H1 (cell line): ENCODE measurements around the gene XAB2. TPM values are rescaled to one million over a fixed set of nuclear protein-coding genes. Genes with fewer than 3 reads are reported as not detected.

ENCODE experiments used
- BRCA1 ChIP-seq: IDR thresholded peaks from 2 replicates; pipeline ENCODE4 v1.6.1; 2012; ENCODE audit warnings: low read depth, low read length, improper control_type of control experiment
- CHD1 ChIP-seq: IDR thresholded peaks from 2 replicates; pipeline ENCODE4 v1.6.1; 2012; ENCODE audit warnings: low read depth, low read length, improper control_type of control experiment
- GABPA ChIP-seq: IDR thresholded peaks from 2 replicates; pipeline ENCODE4 v1.6.1; 2011; ENCODE audit warnings: mild to moderate bottlenecking, low read length, moderate library complexity, borderline replicate concordance; ENCODE audit not compliant: insufficient read depth
- MAFK ChIP-seq: IDR thresholded peaks from 2 replicates; pipeline ENCODE4 v1.6.1; 2012; ENCODE audit warnings: low read depth, mild to moderate bottlenecking, improper control_type of control experiment, low read length
- RBBP5 ChIP-seq: IDR thresholded peaks from 2 replicates; pipeline ENCODE4 v1.7.1; 2012; ENCODE audit warnings: low read depth, mild to moderate bottlenecking, inconsistent platforms, low read length, moderate library complexity, borderline replicate concordance
- SIN3A ChIP-seq, 2 experiments: IDR thresholded peaks in 1 of 2; conservative IDR thresholded peaks in 1 of 2; 2 replicates each; pipeline ENCODE4 v1.6.1; 2011 to 2012; ENCODE audit warnings: low read length in 2 of 2, improper control_type of control experiment in 1 of 2, low read depth in 1 of 2, mild to moderate bottlenecking in 1 of 2
- polyA plus RNA-seq, 7 experiments: library from polyadenylated mRNA; depleted of rRNA in 3 of 7; stranded (reverse) in 5 of 7; unstranded in 2 of 7; fragments of >200 nt in 5 of 7; fragments of 200-250 nt in 2 of 7; gene quantifications; 1 replicate in 5 of 7; 2 replicates in 1 of 7; 4 replicates in 1 of 7; pipeline versions ENCODE4 v1.2.1 to v1.2.3, GENCODE V29; 2011 to 2013; ENCODE audit warnings: missing spikeins in 2 of 7, mixed read lengths in 2 of 7
- total RNA-seq: library from RNA; stranded (reverse); fragmentation: NEBNext Ultra II Directional; extraction: Animal tissue kit (Norgen Biotek cat#: 25700); gene quantifications from 2 replicates; pipeline ENCODE4 v1.2.1, GENCODE V29; 2021

Gene XAB2
- total and polyA plus RNA-seq, 2 of the 8 experiments (the other 6 are each of a cell fraction or from before 2014, with no cell fraction given): 48.2 to 49.4 TPM

DNA sequence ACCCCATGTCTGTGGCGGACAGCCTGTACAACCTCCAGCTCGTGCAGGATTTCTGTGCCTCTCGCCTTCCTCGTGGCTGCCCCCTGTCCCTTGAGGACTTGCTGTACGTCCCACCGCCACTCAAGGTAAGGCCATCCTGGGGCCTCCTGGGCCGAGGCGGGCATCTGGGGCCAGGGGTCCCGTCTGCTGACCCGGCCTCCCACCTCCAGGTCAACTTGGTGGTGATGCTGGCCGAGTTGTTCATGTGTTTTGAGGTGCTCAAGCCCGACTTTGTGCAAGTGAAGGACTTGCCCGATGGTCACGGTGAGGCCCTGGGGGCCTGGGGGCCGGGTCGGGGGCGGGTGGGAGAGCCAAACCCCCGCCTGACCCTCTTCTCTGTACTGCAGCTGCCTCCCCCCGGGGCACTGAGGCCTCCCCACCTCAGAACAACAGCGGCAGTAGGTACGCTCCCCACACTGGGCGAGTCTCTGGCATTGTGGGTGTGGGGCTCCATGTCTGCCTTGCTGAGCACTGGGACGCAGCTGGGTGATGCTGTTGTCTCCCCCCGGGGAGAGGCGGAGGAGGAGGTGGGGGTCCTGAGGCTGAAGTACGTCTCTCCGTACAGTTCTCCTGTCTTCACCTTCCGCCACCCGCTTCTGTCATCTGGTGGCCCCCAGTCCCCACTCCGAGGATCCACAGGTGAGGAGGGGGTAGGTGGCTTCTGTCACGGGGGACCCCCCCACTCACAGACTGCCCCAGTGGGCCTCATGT lies 18.7 kb downstream of the XAB2 start (continued):
- TF ChIP-seq BRCA1 (no peak), GABPA (no peak), CHD1 (no peak), RBBP5 (no peak), MAFK (no peak), SIN3A (conservative IDR thresholded peaks at IDR 0.05 in 1 of 2, IDR thresholded peaks at IDR 0.05 in 1 of 2; ENCODE audit: low read depth in 1 of 2, low read length in 2 of 2) (no peak)
